HFFc6 (cell line): ENCODE data around the gene SLC35E2B. TPM values are rescaled to one million over a fixed set of nuclear protein-coding genes. Genes with fewer than 3 reads are reported as not detected.

ENCODE experiments used
- DNase-seq: peaks from one replicate; pipeline ENCODE4 v3.0.0-alpha.2; 2018
- H3K27ac Mint-ChIP-seq: 2 replicates; pipeline ENCODE4 v1.8.0; 2020; ENCODE audit warnings: mild to moderate bottlenecking, mixed read lengths
- H3K27me3 Mint-ChIP-seq: 2 replicates; pipeline ENCODE4 v1.8.0; 2021; ENCODE audit warnings: mild to moderate bottlenecking, moderate library complexity, mixed read lengths; ENCODE audit not compliant: insufficient read depth
- H3K36me3 Mint-ChIP-seq: 2 replicates; pipeline ENCODE4 v1.8.0; 2021; ENCODE audit warnings: low read depth, mixed read lengths
- H3K4me1 Mint-ChIP-seq: 2 replicates; pipeline ENCODE4 v1.8.0; 2020; ENCODE audit warnings: low read depth, mixed read lengths
- H3K4me3 Mint-ChIP-seq: 2 replicates; pipeline ENCODE4 v1.8.0; 2020; ENCODE audit warnings: mild to moderate bottlenecking, moderate library complexity, mixed read lengths
- H3K9me3 Mint-ChIP-seq: 2 replicates; pipeline ENCODE4 v1.8.0; 2020; ENCODE audit warnings: mild to moderate bottlenecking, mixed read lengths
- CTCF ChIP-seq: fragments of 200-600 bp; sonication (generic); IDR thresholded peaks from 2 replicates; pipeline ENCODE4 v1.5.0; 2021; ENCODE audit warnings: antibody characterized with exemption, mild to moderate bottlenecking
- total RNA-seq, 6 experiments: library from RNA; stranded (reverse); fragmentation: NEBNext Ultra II Directional; extraction: Animal tissue kit (Norgen Biotek cat#: 25700); gene quantifications; 2 replicates in 1 of 6; 3 replicates in 5 of 6; pipeline ENCODE4 v1.2.3, GENCODE V29; 2021

Gene SLC35E2B
- total RNA-seq, 6 experiments from 2014 or later, result 30.1 to 40.9 (median 33.4) TPM

- Mint-ChIP-seq H3K27ac (no peak overlapping the region), H3K9me3 (no peaks in the 10 kb centered on the region), H3K27me3 (peaks cover 1% of the 10 kb centered on the region; the same call in 1 of the 2 replicates), H3K4me3 (no peak overlapping the region), H3K36me3 (no peaks in the 10 kb centered on the region), H3K4me1 (no peaks in the 10 kb centered on the region; the same call in 1 of the 2 replicates)
- TF ChIP-seq CTCF, result no peak
- DNase-seq, result no peak
Measured at GRCh38 chr1:1627261-1627828, 65.2 kb downstream of the SLC35E2B start.

GRCh38 chr1:1626207-1627141 is 66.1 kb downstream of the SLC35E2B start:
- H3K27ac Mint-ChIP-seq, result no peak overlapping the region
- no peak overlapping the region for H3K4me3 Mint-ChIP-seq
- H3K27me3 Mint-ChIP-seq, result peaks cover 1% of the 10 kb centered on the region; the same call in 1 of the 2 replicates
- no peaks in the 10 kb centered on the region for H3K36me3 Mint-ChIP-seq
- TF ChIP-seq CTCF, result no peak
- no peaks in the 10 kb centered on the region; the same call in 1 of the 2 replicates for H3K4me1 Mint-ChIP-seq
- DNase-seq, result no peak
- H3K9me3 Mint-ChIP-seq, result no peaks in the 10 kb centered on the region

GRCh38 chr1:1625824-1626206 is 66.8 kb downstream of the SLC35E2B start:
- no peaks in the 10 kb centered on the region for H3K9me3 Mint-ChIP-seq

GRCh38 chr1:1625404-1625775 is 67.2 kb downstream of the SLC35E2B start:
- Mint-ChIP-seq H3K4me1 (no peaks in the 10 kb centered on the region; the same call in 1 of the 2 replicates), H3K9me3 (no peaks in the 10 kb centered on the region), H3K4me3 (no peak overlapping the region), H3K36me3 (no peaks in the 10 kb centered on the region), H3K27me3 (peaks cover 1% of the 10 kb centered on the region; the same call in 1 of the 2 replicates), H3K27ac (no peak overlapping the region)
- TF ChIP-seq CTCF, result no peak
- DNase-seq, result no peak

More at GRCh38 chr1:1625824-1626206, 66.8 kb downstream of the SLC35E2B start:
- peaks cover 1% of the 10 kb centered on the region; the same call in 1 of the 2 replicates for H3K27me3 Mint-ChIP-seq
- no peaks in the 10 kb centered on the region for H3K36me3 Mint-ChIP-seq
- H3K4me1 Mint-ChIP-seq, result no peaks in the 10 kb centered on the region; the same call in 1 of the 2 replicates
- no peak for TF ChIP-seq CTCF
- DNase-seq, result no peak
- no peak overlapping the region for H3K4me3 Mint-ChIP-seq
- no peak overlapping the region for H3K27ac Mint-ChIP-seq

GRCh38 chr1:1624443-1625403 is 67.9 kb downstream of the SLC35E2B start:
- Mint-ChIP-seq H3K9me3 (no peaks in the 10 kb centered on the region), H3K36me3 (no peaks in the 10 kb centered on the region), H3K27ac (no peak overlapping the region), H3K4me1 (no peaks in the 10 kb centered on the region; the same call in 1 of the 2 replicates), H3K4me3 (no peak overlapping the region), H3K27me3 (no peaks in the 10 kb centered on the region)
- DNase-seq, result no peak
- TF ChIP-seq CTCF, result no peak
